ENCODE results near the gene RASAL2.

RASAL2 gene

DNA sequence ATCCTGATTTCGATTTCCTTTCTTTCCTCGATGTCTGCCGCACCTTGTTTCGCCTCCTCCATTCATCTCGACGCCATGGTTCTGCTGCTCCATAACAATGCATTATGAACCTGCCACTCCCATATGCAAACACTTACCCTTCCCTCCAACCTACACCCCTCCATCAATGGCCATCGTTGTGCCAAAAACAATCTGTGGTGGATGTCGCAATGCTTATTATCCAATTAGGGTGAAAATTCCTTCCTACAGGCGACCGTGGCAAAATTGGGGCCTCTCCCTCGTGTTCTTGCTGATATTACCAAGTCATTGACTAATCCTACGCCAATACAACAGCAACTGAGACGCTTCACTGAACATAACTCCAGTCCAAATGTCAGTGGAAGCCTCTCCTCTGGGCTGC is 362.6 kb downstream of the RASAL2 start:
- no peak for DNase-seq (ENCODE audit: low spot score)

DNA sequence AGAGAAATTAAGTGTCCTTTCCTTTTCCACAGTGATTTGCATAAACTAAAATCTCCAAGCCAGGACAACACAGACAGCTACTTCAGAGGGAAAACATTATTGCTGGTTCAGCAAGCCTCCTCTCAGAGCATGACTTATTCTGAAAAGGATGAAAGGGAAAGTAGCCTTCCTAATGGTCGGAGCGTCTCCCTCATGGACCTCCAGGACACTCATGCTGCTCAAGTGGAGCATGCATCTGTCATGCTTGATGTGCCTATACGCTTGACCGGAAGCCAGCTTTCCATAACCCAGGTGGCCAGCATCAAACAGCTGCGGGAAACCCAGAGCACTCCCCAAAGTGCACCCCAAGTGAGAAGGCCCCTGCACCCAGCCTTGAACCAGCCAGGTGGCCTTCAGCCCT is 363.7 kb downstream of the RASAL2 start:
- no peak for DNase-seq (ENCODE audit: low spot score)

DNA sequence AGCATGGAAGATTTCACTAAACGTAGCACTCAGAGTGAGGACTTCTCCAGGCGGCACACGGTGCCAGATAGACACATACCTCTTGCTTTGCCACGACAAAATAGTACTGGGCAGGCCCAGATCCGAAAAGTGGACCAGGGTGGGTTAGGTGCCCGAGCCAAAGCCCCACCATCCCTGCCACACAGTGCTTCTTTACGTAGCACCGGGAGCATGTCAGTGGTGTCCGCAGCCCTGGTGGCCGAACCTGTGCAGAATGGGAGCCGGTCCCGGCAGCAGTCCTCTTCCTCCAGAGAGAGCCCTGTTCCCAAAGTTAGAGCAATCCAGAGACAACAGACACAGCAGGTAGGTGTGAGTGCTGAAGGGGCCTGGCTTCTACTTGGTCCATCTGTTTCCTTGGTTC is 364.3 kb downstream of the RASAL2 start:
- no peak for DNase-seq (ENCODE audit: low spot score)

DNA sequence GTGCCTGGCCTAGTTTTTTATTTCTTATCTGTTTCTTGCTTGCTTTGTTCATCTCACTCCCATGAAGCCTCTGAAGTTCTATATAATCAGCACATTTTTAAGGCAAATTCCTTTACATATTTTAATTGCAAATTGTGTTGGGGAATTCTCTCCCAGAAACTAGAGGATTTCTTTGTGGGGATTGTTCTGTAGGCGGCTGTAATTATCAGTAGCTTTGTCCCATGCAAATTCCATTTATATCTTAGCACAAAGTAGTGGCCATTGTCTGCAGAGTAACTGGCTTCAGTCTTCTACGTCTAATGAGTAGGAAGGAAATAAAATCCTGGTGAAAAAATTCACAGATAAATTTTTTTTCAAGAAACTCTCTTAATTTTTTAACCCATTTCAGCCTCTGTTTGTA is 367.2 kb downstream of the RASAL2 start:
- DNase-seq (ENCODE audit: low spot score): no peak

DNA sequence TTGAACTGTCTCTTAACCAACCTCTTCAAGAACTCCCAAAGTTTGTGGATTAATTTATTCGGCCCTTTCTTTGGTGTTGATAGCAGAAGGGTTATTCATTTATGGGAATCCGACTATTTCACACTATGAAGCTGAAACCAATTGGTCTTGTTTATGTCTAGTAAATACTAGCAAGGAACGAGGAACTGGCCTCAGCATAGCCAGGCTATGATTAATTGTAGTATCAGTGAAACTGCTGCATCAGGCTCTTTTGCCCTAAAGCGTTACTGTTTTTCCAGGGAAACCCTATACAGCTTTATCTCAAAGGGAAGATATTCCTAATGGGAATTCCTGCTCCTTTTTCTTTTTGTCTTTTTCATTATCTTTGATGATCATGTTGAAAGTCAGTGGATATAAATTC is 367.8 kb downstream of the RASAL2 start:
- DNase-seq (ENCODE audit: low spot score): no peak

DNA sequence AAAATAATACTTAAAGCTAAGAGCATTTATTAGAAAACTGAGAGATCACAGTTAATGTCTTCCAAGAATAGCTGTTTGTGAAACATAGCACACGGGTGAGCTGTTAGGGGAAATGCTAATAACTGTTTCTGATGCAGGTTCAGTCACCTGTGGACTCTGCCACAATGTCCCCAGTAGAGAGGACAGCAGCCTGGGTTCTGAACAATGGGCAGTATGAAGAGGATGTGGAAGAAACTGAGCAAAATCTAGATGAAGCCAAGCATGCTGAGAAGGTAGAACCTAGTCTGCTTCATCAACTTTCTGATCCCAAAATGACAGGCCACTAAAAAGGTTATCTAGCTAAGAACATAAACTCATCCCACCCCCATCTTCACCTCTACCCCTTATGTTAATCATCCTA is 370.2 kb downstream of the RASAL2 start:
- no peak for DNase-seq (ENCODE audit: low spot score)

DNA sequence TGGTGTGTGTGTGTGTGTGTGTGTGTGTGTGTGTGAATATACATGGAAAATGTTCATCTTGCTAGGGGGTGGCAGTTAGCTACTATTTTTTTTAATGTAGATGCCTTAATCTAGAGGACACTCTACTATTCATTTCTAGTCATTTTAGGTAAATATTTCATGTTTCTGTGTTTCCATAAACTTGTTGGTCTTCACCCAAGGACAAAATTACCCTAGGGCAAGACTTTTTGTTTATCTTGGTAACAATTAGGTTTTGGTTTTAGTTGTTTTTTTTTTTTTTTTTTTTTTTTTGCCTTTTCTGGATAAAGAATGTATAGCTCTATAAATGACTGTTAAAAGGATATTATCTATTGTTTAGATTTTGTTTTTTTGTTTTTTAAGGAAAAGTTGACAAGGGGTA is 370.7 kb downstream of the RASAL2 start:
- DNase-seq (ENCODE audit: low spot score): no peak

DNA sequence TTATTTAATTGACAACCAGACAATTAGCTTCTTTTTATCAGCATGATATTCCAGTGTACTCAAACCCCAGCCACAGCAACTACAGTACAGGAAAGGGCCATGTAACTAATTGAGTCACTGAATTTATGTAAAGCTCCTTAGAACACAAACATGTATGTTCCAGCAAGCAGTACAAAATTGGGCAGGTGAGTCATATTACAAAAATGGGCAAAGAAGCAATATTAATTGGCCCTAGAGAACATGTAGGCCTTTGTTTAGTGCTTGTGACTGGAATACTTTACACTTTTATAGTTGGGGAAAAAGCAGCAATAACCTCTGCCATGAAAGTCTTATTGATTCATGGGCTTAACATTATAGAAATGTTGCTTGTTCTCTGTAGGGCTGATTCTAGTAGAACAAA is 371.1 kb downstream of the RASAL2 start:
- DNase-seq (ENCODE audit: low spot score): peak; percentile 13

DNA sequence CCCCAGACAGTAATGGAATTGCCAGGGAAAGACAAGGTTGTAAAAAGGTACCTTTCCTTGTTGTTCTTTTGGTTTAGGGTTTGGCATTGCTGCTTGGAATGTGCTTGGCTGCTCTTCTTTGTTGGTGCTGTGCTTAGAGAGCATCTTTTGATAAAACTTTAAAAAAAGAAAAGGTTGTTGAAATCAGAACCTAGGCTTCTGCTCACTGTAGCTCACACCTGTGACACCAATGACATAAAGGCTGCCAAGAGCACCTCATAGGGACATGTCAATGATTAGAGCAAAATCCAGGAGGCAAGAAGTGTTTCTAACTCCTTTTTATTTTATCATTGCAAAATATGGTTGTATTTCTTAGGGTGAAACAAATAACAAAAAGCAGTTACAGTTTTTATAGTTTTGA is 373.9 kb downstream of the RASAL2 start:
- DNase-seq (ENCODE audit: low spot score): no peak

DNA sequence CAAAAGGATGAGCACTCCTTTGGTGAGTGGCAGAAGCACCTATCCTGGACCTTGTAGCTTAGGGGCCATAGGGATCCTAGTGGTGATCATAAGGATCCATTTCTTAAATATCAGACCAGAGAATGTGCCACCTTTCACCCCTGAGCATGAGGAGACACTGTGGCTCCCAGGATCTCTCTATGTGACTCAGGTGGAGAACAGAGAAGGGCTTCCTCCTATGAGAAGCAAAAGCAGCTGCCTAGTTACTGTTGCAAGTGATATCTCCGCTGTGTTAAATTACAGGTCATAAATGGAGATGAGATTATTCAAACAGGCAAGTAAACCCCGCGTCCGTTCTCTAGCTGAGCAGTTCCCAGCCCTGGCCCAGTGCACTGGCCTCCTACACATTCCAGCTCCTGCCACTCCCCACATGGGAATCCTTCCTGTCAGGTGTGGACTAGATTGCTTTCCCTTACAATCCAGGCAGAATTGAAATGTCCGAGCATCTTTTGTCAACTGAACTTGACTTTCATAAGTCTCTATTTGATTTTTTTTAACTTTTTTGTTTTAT is 376.6 kb downstream of the RASAL2 start:
- DNase-seq (ENCODE audit: low spot score): no peak

DNA sequence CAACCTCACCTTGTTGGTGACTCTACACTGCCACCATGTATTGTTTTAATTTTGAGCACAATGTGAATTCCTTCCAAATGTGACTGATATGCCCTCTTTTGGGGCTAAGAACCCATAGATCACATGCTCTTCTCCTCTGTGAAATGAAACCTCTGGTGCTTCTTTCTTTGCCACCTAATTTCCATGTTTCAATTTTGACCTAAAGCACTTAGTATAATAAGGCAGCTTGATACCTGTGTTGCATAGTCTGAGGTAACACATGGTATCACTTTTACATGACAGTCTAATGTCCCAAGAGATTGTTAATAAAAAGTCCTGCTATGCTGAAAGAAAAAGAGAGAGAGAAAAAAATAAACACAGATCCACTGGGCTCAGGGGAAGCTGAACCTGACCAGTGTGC is 378.6 kb downstream of the RASAL2 start:
- DNase-seq (ENCODE audit: low spot score): no peak

DNA sequence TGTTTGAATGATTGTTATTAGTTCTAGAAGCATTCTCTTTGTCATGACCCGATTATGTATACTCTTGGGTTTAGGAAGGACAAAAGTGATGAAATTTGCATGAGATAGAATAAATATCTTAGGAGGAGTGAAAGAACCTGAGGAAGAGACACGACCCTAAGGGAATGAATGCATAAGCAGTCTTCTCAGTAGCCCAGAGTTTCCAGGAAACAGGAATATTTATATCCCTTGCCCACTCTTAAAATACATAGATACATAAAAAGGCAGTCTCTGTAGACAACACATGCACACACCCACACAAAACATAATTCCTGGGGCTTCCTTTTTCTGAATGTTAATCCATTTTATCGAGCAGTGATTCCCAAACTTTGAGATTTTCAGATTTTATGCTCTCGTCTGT is 383.5 kb downstream of the RASAL2 start:
- no peak for DNase-seq (ENCODE audit: low spot score)

DNA sequence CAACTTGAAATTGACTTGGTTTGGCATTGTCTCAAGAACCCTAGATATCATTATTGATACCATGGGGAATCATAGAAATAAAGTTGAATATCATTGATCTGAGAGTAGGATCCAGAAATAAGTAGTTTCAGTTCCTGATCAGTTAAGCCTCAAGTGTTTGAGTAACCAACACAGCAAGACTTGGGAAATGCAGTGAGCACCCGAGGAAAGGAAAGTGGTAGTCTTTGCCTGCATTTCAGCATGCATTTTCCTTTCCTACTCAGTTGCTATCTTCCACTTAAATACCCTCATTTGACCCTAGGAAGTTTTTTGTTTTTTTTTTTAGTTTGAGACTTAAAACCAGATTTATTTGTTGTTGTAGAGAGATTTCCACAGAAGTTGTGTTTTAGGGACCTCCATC is 383.9 kb downstream of the RASAL2 start:
- DNase-seq (ENCODE audit: low spot score): no peak

DNA sequence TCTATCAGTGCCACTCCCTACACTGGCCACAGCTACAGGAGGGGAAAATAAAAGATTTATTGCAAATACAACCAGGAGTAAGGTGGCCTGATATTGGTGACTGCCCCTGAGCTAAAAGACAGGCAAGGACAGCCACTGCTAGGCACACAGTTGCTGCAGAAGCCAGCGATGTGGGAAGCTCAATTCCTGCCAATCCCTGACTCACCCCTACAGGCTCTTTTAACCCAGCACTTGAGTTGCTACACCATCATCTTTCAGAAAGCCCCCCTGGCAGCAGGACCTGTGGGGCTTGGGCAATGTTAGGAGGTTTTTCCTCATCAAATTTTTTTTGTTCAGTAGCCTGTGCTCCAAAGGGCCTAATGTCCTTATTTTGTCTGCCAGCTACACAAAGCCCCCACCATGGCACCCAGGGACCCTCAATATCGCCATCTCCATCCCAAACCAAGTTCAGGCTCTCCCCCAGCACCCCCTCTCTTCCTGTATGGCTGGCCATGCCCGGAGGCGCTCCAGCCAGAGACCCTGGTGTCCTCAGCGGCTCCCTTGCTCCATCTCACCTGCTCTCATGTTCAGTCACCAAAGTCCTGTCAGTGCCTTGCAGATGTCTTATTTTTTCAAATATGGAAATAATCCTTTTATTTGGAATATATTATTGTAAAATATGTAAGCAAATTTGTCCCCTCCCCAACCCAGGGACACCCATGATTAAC is 389.5 kb downstream of the RASAL2 start:
- no peak for DNase-seq (ENCODE audit: low spot score)

DNA sequence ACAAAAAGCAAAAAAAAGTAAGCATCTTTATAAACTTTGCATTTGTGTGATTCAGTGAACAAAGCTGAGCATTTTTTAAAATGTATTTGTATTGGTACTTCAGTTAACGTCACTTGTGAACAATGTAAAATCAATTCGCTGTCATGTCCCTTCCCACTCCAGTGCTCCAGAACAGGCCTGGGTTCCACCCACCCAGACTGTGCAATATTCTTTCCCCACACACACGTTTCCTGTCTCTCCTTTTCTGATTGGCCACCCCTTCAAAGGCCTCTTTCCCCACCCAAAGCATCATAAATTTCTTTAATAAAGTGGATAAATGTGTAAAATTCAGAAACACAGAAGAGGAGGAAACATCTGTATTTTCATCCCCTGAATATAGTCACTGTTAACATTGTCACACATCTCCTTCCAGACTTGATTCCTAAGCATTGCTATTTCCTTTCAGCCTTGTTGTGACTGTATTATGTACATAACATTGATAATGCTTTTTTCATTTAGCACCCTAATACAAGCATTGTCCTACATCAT is 390.9 kb downstream of the RASAL2 start:
- DNase-seq (ENCODE audit: low spot score): peak; percentile 32

DNA sequence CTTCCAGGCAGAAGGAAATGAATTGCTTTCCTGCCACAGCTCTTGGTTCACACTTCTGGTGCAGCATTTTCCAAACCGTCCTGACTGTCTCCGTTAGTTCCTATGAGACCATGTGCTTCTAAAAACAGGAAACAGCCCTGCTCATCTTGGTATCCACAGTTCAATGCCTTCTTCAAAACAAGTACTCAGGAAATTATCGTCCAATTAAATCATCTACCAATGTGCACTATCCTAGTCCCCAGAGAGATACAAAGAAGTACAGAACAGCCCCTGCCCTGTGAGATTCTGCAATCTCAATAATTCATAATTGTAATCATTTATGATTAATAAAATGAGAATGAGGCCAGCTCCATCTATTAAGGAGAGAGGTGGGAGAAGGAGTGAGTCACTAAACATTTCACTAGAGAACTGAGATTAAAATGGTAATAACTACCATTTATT is 391.7 kb downstream of the RASAL2 start:
- DNase-seq (ENCODE audit: low spot score): no peak

DNA sequence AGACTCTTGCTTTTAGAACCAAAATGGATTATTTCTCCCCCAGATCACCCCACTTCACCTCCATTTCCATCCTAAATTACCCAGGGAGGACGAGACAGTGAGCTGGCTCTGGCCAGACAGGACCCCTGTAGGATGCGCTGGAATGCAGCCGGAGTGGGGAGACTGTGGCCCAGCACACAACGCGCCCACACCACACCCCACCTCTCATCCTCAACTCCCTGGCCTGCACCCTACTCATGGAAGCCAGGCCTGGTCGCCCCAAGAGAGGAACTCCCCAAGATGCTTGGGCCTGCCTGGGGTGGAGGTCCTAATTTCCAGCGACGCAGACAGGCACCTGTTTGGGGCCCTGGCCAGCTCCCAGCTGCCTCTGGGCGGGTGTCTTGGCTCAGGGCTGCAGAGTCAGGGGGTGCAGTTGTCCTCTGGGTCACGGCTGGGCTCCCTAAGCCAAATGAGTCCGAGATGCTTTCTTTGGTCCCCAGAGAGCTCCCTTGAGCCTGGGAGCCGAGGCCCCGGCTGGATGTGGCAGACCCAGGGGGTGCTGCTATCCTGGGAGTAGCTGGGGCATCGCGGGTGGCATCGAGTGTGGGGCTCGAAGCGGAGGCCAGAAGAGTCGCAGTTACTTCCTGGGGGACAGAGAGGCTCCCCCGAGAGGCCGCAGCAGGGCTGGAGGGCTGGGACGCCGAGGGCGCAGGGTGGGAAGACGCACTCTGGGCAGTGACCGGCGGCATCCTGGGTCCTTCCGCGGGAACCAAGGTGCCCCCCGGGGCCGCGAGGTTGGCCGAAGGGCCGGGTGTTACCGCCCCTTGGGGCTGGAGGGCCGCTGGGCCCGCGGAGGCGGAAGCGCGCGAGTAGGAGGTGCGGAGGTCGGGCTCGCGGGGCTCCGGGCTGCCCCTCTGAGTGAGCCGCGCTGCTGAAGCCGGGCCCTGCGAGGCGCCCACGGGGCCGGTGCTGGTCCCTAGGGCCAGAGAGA is 392.5 kb downstream of the RASAL2 start:
- DNase-seq (ENCODE audit: low spot score): peak; percentile 42

DNA sequence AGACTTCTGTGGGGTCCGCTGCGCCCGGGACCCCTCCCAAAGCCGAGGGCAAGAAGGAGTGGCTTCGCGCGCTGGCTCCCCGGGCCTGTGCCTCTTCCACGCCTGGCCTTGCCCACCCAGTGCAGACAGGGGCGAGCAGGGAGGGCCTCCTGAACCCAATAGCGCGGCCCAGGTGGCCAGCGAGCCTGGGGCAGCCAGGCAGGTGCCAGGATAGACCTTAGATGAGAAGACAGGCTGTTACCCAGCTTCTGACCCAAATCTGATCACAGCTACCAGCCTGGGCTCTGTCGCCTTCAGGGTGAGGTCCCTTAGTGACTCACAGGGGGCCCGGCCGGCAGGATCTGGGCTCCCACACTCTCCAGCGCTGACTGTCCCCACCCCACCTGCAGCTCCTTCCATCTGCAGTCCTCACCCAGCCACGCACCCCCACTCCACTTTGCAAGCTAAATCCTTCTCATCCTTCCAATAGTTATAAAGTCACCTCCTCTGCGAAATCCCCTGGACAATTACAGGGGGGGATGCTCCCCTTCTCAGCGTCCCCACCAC is 393.2 kb downstream of the RASAL2 start:
- no peak for DNase-seq (ENCODE audit: low spot score)

DNA sequence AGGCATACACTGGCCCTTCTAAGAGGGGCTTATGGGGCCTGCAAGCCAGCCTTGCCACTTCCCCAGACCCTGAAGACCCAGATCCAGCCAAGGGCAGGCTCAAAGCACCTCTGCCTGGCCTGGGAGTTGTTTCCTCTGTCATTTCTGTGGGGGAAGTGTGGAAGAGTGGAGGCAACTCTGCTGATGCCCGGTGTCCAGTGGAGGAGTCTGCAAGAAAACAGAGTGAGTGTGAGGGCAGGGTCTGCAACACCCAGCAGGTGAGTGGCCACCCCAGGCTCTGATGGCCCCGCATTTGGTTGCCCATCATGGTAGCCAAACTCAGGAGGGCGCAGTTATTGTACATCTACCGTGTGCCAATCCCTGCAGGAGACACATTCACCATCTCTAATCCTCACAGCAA is 394.5 kb downstream of the RASAL2 start:
- DNase-seq (ENCODE audit: low spot score): no peak

DNA sequence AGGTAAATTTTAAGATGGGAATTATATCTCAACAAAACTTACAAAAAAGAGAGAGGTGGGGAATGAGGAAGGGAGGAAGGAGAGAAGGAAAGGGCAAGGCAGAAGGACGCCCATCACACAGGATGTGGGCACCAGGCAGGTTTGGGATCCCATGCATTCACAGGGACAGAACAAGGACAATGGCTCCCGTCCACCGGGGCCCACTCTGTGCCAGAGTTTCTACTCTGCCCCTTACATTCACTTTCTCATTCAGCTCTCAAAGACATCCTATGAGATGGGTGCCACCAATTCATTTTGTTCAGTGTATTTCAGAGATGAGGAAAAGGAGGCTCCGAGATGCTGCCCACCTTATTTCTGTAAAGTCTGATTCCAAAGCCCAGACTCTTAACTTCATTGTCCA is 395.5 kb downstream of the RASAL2 start:
- DNase-seq (ENCODE audit: low spot score): no peak

DNA sequence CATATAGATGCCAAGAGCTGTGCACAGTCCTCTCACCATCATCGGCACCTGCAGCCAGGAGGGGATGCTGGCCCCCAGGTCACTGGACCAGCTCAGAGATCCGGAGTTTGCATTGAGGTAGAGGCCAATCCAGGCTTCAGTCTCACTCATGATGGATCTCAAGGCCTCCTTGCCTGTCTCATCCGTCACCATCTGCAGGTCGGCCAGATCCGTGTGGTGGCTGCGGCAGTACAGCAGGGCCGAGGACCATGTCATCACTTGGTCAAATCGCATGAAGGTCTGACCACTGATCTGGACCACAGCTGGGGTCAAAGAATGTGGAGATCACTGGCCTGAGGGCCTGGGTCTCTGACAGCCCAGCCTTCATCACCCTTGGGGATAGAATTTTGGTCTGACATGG is 396.2 kb downstream of the RASAL2 start:
- no peak for DNase-seq (ENCODE audit: low spot score)

DNA sequence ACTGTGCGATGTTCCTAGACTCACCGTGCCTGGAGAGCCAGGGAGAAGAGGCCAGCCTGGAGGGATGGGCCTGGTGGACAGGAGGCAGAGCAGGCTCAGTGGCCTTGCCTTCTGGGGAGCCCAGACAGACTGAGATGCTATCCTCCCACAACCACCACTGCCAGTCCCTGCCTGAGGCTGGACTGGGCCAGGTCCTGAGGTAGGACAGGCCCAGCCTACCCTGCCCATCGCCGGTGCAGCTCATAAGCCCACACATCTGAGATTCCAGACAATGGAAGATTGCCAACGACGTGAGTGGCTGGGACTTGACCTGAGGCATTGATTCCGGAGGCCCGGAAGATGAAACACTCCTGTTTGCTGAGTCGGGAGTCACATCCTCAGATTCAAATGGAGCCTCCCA is 397.1 kb downstream of the RASAL2 start:
- no peak for DNase-seq (ENCODE audit: low spot score)

DNA sequence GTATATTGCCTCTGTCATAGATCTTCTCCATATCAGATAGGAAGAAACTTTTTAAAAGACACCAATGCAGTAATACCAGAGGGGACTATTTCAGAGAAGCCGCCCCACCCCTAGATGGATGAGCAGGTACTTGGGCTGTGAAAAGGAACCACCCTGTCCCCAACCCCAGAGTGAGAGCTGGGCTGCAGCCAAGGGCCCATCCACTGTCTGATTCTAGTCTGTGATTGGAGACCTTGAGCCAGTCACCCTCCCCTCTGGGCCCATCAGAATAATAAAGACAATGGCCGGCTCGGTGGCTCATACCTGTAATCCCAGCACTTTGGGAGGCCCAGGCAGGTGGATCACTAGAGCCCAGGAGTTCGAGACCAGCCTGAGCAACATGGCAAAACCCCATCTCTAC is 397.8 kb downstream of the RASAL2 start:
- DNase-seq (ENCODE audit: low spot score): no peak

All from GM03348 (cell line).